ENCODE results near the gene OR8D2.

- TF ChIP-seq, protein P1, sequence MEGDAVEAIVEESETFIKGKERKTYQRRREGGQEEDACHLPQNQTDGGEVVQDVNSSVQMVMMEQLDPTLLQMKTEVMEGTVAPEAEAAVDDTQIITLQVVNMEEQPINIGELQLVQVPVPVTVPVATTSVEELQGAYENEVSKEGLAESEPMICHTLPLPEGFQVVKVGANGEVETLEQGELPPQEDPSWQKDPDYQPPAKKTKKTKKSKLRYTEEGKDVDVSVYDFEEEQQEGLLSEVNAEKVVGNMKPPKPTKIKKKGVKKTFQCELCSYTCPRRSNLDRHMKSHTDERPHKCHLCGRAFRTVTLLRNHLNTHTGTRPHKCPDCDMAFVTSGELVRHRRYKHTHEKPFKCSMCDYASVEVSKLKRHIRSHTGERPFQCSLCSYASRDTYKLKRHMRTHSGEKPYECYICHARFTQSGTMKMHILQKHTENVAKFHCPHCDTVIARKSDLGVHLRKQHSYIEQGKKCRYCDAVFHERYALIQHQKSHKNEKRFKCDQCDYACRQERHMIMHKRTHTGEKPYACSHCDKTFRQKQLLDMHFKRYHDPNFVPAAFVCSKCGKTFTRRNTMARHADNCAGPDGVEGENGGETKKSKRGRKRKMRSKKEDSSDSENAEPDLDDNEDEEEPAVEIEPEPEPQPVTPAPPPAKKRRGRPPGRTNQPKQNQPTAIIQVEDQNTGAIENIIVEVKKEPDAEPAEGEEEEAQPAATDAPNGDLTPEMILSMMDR (IDR thresholded peaks at IDR 0.05): no peak
- TF ChIP-seq POLR2A (IDR thresholded peaks at IDR 0.05): no peak
These were observed 9.3 kb downstream of the OR8D2 start for GRCh38 chr11:124310721-124311120.
